SKM-1 treated with dmso at 0.1 percent for 144 hours (cell line): ENCODE data around the gene HDAC10.
A peak's percentile ranks its signal among the peaks of the same experiment; 100 is the strongest.

Experiments
- DNase-seq: peaks from one replicate; lab custom pipeline; 2025; ENCODE audit not compliant: unreplicated experiment; lab: John Stamatoyannopoulos, UW

Gene HDAC10

GRCh38 chr22:50250555-50251476 lies at the start of gene HDAC10:
HDAC10 (minus strand) TSS chr22:50251265; CDS start chr22:50251032, 233 bp downstream.
- DNase-seq = peak; percentile 73

- no peak for DNase-seq
These were observed 49.7 kb upstream of the HDAC10 start for GRCh38 chr22:50300620-50301257.

- DNase-seq = no peak
These were observed 48.9 kb upstream of the HDAC10 start for GRCh38 chr22:50299785-50300619.

GRCh38 chr22:50298937-50299784 lies 48.1 kb upstream of the HDAC10 start:
- no peak for DNase-seq

- DNase-seq = no peak
These were observed 47.2 kb upstream of the HDAC10 start for GRCh38 chr22:50298266-50298637.

GRCh38 chr22:50297510-50298265 lies 46.6 kb upstream of the HDAC10 start:
- DNase-seq = no peak

- no peak for DNase-seq
These were observed 45.8 kb upstream of the HDAC10 start for GRCh38 chr22:50296658-50297490.

GRCh38 chr22:50294319-50294656 lies 43.2 kb upstream of the HDAC10 start:
- DNase-seq = no peak

- no peak for DNase-seq
These were observed 42.6 kb upstream of the HDAC10 start for GRCh38 chr22:50293441-50294318.

GRCh38 chr22:50292643-50293440 lies 41.8 kb upstream of the HDAC10 start:
- no peak for DNase-seq

GRCh38 chr22:50289942-50290630 lies 39.0 kb upstream of the HDAC10 start:
- DNase-seq = no peak

GRCh38 chr22:50289151-50289941 lies 38.3 kb upstream of the HDAC10 start:
- DNase-seq = no peak

- no peak for DNase-seq
These were observed 36.7 kb upstream of the HDAC10 start for GRCh38 chr22:50287731-50288130.

GRCh38 chr22:50286701-50287318 lies 35.7 kb upstream of the HDAC10 start:
- no peak for DNase-seq

- no peak for DNase-seq
These were observed 35.2 kb upstream of the HDAC10 start for GRCh38 chr22:50286275-50286674.
